D721Med (cell line): ENCODE results near the gene COQ7.
A peak's percentile ranks its signal among the peaks of the same experiment; 100 is the strongest.

Experiments
- DNase-seq: peaks from one replicate; pipeline ENCODE4 v3.0.0; 2011; ENCODE audit warnings: low spot score; ENCODE audit not compliant: insufficient read length
- FAIRE-seq: peaks from 2 replicates; lab custom pipeline; 2011; peaks lifted over from hg19 to GRCh38; lab: Jason Lieb, UNC
- CTCF ChIP-seq: IDR thresholded peaks from 2 replicates; pipeline ENCODE4 v1.5.1; 2012; ENCODE audit warnings: mild to moderate bottlenecking, control low read depth; ENCODE audit not compliant: insufficient read depth; ENCODE audit errors: missing control alignments

Gene COQ7

GRCh38 chr16:19084879-19085278 lies 17.5 kb downstream of the COQ7 start:
- no peak for DNase-seq
- no peak for FAIRE-seq

GRCh38 chr16:19085679-19086200 lies 18.3 kb downstream of the COQ7 start:
- TF ChIP-seq CTCF: no peak
- DNase-seq: no peak
- FAIRE-seq: no peak

More at GRCh38 chr16:19084879-19085278, 17.5 kb downstream of the COQ7 start:
- no peak for TF ChIP-seq CTCF

GRCh38 chr16:19086322-19087199 lies 19.1 kb downstream of the COQ7 start:
- TF ChIP-seq CTCF: peak; percentile 76
- DNase-seq (peak; percentile 50), FAIRE-seq (no peak)

DNA sequence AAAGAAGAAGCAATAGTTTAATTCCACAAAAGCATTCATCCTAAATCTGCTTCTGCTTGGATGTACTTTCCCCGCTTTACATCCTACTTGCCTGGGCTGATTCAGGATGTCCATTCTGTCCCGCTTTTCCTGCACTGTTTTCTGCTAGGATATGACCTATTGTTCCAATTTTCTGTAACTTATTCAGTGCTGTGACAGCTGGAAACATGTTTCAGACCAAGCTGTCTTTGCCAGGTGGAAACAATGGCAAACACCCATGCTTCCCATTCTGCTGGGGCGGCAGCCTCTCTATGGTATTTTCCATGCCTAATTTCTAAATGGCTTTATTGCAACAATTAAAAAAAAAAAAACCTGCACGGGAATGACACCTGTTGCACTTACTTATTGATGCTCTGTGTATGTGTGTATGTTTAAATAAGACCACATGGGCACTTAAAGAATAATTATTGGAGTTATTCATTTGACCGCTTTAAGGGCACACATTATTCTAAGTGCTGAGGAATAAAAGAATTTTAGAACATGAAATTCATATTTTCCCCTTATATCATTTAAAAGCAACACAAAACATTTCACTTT lies 21.0 kb downstream of the COQ7 start:
- no peak for TF ChIP-seq CTCF
- FAIRE-seq (no peak), DNase-seq (no peak)

- FAIRE-seq: no peak
These were observed 22.1 kb downstream of the COQ7 start for GRCh38 chr16:19089410-19089955.

GRCh38 chr16:19090916-19091315 lies 23.5 kb downstream of the COQ7 start:
- no peak for TF ChIP-seq CTCF

More at GRCh38 chr16:19089410-19089955, 22.1 kb downstream of the COQ7 start:
- TF ChIP-seq CTCF: no peak
- no peak for DNase-seq

More at GRCh38 chr16:19090916-19091315, 23.5 kb downstream of the COQ7 start:
- FAIRE-seq (no peak), DNase-seq (no peak)
